CD4-positive, CD25-positive, alpha-beta regulatory T cell (primary cell): ENCODE measurements around the gene PER2. TPM values are rescaled to one million over a fixed set of nuclear protein-coding genes. Genes with fewer than 3 reads are reported as not detected.

Experiments
- ATAC-seq, 2 donors: fragments of 150-1000 bp; cut with Tn5 transposase; one replicate each; pipeline ENCODE4 v1.10.0; 2021; ENCODE audit warnings: low read depth in 2 of 2, moderate number of reproducible peaks in 2 of 2, moderate library complexity in 1 of 2
- DNase-seq, 3 donors: peaks; one replicate each; pipeline versions ENCODE4 v3.0.0 to v3.0.0-alpha.2; 2012 to 2022; ENCODE audit warnings: mixed read lengths in 1 of 3
- H3K27ac ChIP-seq: one replicate; pipeline ENCODE4 v1.7.0; 2013; ENCODE audit warnings: mild to moderate bottlenecking, low read length; ENCODE audit not compliant: insufficient read depth, poor library complexity, severe bottlenecking
- H3K27me3 ChIP-seq: one replicate; pipeline ENCODE4 v1.7.0; 2013; ENCODE audit warnings: low read length; ENCODE audit not compliant: control insufficient read depth, insufficient read depth
- H3K36me3 ChIP-seq: one replicate; pipeline ENCODE4 v1.7.0; 2013; ENCODE audit warnings: mild to moderate bottlenecking, low read length, moderate library complexity; ENCODE audit not compliant: control insufficient read depth, insufficient read depth
- H3K4me1 ChIP-seq: 2 replicates; pipeline ENCODE4 v1.7.0; 2013; ENCODE audit warnings: mild to moderate bottlenecking, low read length; ENCODE audit not compliant: insufficient read depth, control insufficient read depth, poor library complexity, severe bottlenecking
- H3K4me3 ChIP-seq: one replicate; pipeline ENCODE4 v1.7.0; 2013; ENCODE audit warnings: low read depth, mild to moderate bottlenecking, low read length, moderate library complexity
- H3K9me3 ChIP-seq, 2 experiments: 1 replicate in 1 of 2; 2 replicates in 1 of 2; pipeline ENCODE4 v1.7.0; 2013; ENCODE audit warnings: low read length in 2 of 2, mild to moderate bottlenecking in 1 of 2, moderate library complexity in 1 of 2; ENCODE audit not compliant: control insufficient read depth in 2 of 2
- H3K27ac Mint-ChIP-seq, 3 donors: one replicate each; pipeline ENCODE4 v1.8.0; 2020 to 2022; ENCODE audit warnings: mild to moderate bottlenecking in 3 of 3, mixed read lengths in 3 of 3, moderate library complexity in 2 of 3
- H3K27me3 Mint-ChIP-seq: one replicate; pipeline ENCODE4 v1.8.0; 2022; ENCODE audit warnings: mild to moderate bottlenecking, mixed read lengths
- H3K36me3 Mint-ChIP-seq: one replicate; pipeline ENCODE4 v1.8.0; 2020; ENCODE audit warnings: mixed read lengths
- H3K4me1 Mint-ChIP-seq, 4 donors: one replicate each; pipeline ENCODE4 v1.8.0; 2020 to 2022; ENCODE audit warnings: mixed read lengths in 4 of 4, mild to moderate bottlenecking in 1 of 4
- H3K4me3 Mint-ChIP-seq, 4 donors: one replicate each; pipeline ENCODE4 v1.8.0; 2020 to 2022; ENCODE audit warnings: mild to moderate bottlenecking in 4 of 4, mixed read lengths in 4 of 4, moderate library complexity in 3 of 4
- H3K9me3 Mint-ChIP-seq, 7 donors: one replicate each; pipeline ENCODE4 v1.8.0; 2020 to 2022; ENCODE audit warnings: mixed read lengths in 7 of 7, mild to moderate bottlenecking in 3 of 7, moderate library complexity in 2 of 7
- polyA plus RNA-seq, 4 donors: library from polyadenylated mRNA; unstranded; fragments of 300-500 nt; fragmentation: Illumina TruSeq; gene quantifications; one replicate each; pipeline ENCODE4 v1.2.3, GENCODE V29; 2021
- total RNA-seq: library from RNA; stranded (reverse); gene quantifications from one replicate; pipeline ENCODE4 v1.2.3, GENCODE V29; 2022

Gene PER2
- total and polyA plus RNA-seq, 5 donors from 2014 or later, result 1.8 to 29.7 (median 4.1) TPM

DNA sequence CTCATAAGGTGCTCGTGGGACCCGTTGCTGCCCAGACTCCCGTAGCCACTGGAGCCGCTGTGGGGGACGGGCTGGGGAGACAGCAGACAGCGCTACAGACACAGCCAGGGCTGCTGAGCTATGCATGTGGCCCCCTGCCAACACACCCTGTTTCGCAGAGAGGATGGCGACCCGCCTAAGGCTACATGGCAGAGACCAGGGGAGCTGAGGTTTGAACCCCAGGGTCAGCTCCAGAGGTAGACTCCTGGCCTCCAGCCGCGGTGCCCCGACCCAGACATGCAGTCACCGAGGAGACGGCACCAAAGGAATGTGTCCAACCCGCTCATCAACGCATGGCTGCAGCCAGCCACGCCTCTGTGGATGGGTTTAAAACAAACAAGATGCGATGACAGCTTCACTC lies 27.5 kb downstream of the PER2 start:
- Mint-ChIP-seq H3K27ac (peak overlapping the region in 1 of 3 donors; percentile 46), H3K4me1 (peaks cover 0 to 5% (median 5%) of the 10 kb centered on the region in 4 donors), H3K27me3 (no peaks in the 10 kb centered on the region), H3K36me3 (peaks cover 31% of the 10 kb centered on the region), H3K4me3 (no peak overlapping the region), H3K9me3 (peaks cover 0 to 1% (median 0%) of the 10 kb centered on the region in 7 donors)
- no peaks in the 10 kb centered on the region for H3K9me3 ChIP-seq
- ATAC-seq (no peak), DNase-seq (no peak)
- H3K27ac ChIP-seq, result no peak overlapping the region
- no peak overlapping the region for H3K4me3 ChIP-seq
- peaks cover 18% of the 10 kb centered on the region for H3K36me3 ChIP-seq
- H3K27me3 ChIP-seq, result no peaks in the 10 kb centered on the region
- no peaks in the 10 kb centered on the region for H3K4me1 ChIP-seq

DNA sequence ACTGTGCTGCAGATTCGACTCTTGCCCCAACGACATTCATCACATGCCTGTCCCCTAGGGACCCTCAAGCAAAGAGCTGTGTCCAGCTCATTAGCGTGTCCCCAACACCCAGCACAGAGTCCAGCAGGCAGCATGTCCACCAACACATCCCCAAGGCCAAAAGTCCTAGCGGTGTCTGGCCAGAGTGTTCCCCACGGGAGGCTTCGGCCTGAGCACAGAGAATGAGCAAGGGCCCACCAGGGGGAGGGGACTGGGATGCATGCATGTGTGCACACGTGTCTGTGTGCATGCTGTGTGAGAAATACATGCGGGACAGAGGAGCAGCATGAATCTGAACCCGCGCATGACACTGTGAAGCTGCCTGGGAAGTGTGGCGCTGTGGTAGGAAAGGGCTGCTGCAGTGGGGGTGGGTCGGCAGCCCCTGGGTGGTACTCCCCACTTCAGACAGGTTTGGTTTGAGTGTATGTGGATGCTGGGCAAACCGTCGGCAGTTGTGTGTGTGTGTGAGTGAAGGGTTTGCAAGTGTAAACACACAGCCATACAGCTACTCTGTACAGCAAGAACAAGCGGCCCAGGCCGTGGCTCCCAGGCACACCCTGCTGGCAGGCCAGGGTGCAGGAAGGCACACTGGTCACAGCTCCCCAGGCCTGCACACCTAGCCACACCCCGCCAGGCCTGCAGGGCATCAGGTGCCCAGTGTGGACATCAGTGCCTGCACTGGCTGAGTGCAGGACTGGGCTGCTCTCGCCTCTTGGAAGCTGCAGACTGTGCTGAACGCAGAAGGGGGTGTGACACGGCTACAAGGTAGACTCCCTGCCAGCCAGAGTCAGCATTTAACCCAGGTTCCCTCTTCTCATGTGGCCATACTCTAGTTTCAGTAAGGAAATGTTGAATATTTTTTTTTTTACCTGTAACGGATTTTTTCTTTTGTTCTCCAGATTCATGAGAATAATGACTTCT lies 29.1 kb downstream of the PER2 start:
- Histone ChIP-seq H3K9me3 (no peaks in the 10 kb centered on the region), H3K4me3 (no peak overlapping the region), H3K36me3 (peaks cover 25% of the 10 kb centered on the region), H3K27me3 (no peaks in the 10 kb centered on the region), H3K4me1 (no peaks in the 10 kb centered on the region), H3K27ac (no peak overlapping the region)
- peaks cover 0 to 5% (median 5%) of the 10 kb centered on the region in 4 donors for H3K4me1 Mint-ChIP-seq
- H3K9me3 Mint-ChIP-seq, result peaks cover 0 to 1% (median 0%) of the 10 kb centered on the region in 7 donors
- H3K27me3 Mint-ChIP-seq, result no peaks in the 10 kb centered on the region
- H3K27ac Mint-ChIP-seq, result peak overlapping the region in 1 of 3 donors; percentile 14
- H3K36me3 Mint-ChIP-seq, result peaks cover 43% of the 10 kb centered on the region
- DNase-seq, result peak in 1 of 3 donors; percentile 22
- ATAC-seq, result no peak
- no peak overlapping the region for H3K4me3 Mint-ChIP-seq

DNA sequence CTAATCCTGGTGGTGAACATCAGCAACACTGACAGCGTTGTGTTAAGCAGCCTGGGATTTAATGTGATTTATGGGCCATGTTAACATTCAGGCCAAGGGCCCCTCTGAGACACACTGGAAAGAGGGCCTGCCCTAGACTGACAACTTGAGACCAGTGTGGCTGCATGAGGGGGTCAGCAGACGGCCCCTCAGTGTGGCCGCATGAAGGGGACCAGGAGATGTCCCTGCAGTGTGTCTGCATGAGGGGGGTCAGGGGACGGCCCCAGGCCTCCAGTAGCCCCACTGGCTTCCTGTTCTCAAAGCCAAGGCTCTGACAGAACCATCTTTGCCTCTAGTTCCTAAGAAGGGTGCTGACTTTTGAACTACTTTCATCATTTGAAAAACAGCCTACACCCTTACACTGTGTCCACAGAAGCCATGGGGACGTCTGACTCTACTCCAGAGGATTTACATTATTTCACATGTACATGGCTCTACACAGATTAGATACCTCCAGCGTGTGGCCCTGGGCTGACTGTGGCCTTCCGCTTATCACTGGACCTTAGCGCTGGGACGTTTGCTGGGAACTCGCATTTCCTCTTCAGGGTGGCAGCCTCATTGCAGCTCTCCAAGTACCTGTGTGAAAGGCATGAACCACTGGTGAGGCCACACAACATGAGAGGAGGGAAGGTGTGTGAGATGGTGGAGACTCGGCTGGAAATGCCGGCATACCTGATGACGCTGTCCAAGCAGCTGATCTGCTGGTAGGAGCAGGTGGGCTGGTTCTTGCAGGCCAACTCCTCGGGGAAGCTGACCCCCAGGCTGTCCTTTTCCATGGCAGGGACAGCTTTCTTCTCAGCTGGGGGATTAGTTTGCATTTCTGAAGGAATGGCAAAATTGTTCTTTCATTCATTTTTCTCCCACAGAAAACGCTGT lies 30.4 kb downstream of the PER2 start:
- Mint-ChIP-seq H3K27me3 (no peaks in the 10 kb centered on the region), H3K36me3 (peaks cover 41% of the 10 kb centered on the region), H3K4me3 (no peak overlapping the region), H3K4me1 (peaks cover 0 to 4% (median 0%) of the 10 kb centered on the region in 4 donors), H3K9me3 (peaks cover 0 to 1% (median 0%) of the 10 kb centered on the region in 7 donors), H3K27ac (no peak overlapping the region)
- Histone ChIP-seq H3K27ac (no peak overlapping the region), H3K27me3 (no peaks in the 10 kb centered on the region), H3K4me3 (no peak overlapping the region), H3K4me1 (no peaks in the 10 kb centered on the region), H3K9me3 (no peaks in the 10 kb centered on the region), H3K36me3 (peaks cover 23% of the 10 kb centered on the region)
- DNase-seq (no peak), ATAC-seq (no peak)

DNA sequence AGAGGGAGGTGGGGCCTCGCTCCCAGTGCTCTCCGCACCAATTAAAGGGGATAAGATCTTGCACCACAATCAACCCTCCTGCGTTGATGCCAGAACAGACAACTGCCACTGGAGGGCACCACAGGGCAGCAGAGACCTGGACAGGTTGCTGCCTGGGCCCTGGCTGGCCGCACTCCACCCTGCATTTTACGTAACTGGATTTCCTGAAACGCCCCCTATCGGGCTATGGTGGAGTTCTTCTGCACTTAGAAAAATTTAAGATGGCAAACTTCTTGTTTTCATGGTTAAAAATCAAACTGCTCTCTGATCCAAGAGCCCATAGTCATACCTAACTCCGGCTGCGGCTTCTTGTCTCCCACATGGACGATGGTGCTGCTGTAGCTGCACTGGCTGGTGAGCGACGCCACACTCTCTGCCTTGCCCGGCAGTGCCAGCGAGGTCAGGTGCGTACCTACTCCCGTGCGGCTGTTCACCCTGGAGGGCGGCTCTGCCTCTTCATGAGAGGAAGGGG lies 31.8 kb downstream of the PER2 start:
- ATAC-seq (peak; percentile 78 to 90), DNase-seq (peak; percentile 55 to 89 (median 70))
- no peaks in the 10 kb centered on the region for H3K27me3 Mint-ChIP-seq
- H3K4me3 ChIP-seq, result no peak overlapping the region
- peaks cover 25% of the 10 kb centered on the region for H3K36me3 ChIP-seq
- peaks cover 0 to 1% (median 0%) of the 10 kb centered on the region in 7 donors for H3K9me3 Mint-ChIP-seq
- no peaks in the 10 kb centered on the region for H3K4me1 ChIP-seq
- H3K9me3 ChIP-seq, result no peaks in the 10 kb centered on the region
- H3K36me3 Mint-ChIP-seq, result peaks cover 38% of the 10 kb centered on the region
- H3K27me3 ChIP-seq, result no peaks in the 10 kb centered on the region
- no peak overlapping the region for H3K4me3 Mint-ChIP-seq
- no peak overlapping the region for H3K27ac ChIP-seq
- peaks cover 0 to 4% (median 0%) of the 10 kb centered on the region in 4 donors for H3K4me1 Mint-ChIP-seq
- peak overlapping the region; percentile 31 to 72 (median 69) for H3K27ac Mint-ChIP-seq

DNA sequence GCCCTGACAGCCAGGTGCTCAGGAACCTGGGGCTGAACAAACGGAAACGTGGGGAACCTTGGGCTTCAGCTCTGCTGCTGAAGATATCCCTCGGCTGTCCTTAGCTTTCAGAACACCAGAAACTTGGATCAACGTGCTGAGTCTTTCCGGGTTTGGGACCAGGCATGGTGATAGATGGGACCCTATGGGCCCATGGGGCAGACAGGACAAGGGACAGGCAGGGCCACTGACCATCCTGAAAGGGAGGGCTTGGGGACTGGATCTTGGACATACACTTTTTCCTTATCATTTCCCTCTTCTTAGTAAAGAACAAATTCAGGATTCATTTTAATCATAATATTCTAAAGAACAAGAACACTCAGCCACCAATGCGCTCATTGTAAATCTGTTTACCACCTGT lies 32.3 kb downstream of the PER2 start:
- Histone ChIP-seq H3K4me1 (no peaks in the 10 kb centered on the region), H3K9me3 (no peaks in the 10 kb centered on the region), H3K27ac (no peak overlapping the region), H3K27me3 (no peaks in the 10 kb centered on the region), H3K4me3 (no peak overlapping the region), H3K36me3 (peaks cover 25% of the 10 kb centered on the region)
- H3K27me3 Mint-ChIP-seq, result no peaks in the 10 kb centered on the region
- peak overlapping the region in 2 of 3 donors; percentile 25 to 72 for H3K27ac Mint-ChIP-seq
- DNase-seq (no peak), ATAC-seq (no peak)
- H3K4me3 Mint-ChIP-seq, result no peak overlapping the region
- peaks cover 39% of the 10 kb centered on the region for H3K36me3 Mint-ChIP-seq
- peaks cover 0 to 1% (median 0%) of the 10 kb centered on the region in 7 donors for H3K9me3 Mint-ChIP-seq
- H3K4me1 Mint-ChIP-seq, result peaks cover 0 to 4% (median 0%) of the 10 kb centered on the region in 4 donors

DNA sequence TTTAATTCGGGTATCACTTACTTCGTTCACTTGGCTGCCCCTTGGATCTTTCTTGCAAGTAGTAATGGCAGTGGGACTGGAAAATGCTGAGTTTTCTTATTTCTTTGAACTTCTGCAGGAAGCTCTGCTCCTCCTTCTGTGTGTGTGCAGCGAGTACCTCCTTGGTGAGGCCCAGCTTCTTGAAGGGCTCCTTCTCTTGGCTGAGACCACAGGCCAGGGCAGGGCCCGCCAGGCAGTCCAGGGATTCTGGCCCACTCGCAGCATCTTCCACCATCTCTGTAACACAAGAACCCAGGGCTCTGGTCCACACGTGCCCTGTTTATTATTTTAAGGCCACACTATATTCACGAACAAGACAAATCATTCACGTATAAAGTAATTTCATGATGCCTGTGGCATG lies 32.8 kb downstream of the PER2 start:
- no peak for ATAC-seq
- peak overlapping the region in 1 of 3 donors; percentile 72 for H3K27ac Mint-ChIP-seq
- H3K36me3 ChIP-seq, result peaks cover 27% of the 10 kb centered on the region

DNA sequence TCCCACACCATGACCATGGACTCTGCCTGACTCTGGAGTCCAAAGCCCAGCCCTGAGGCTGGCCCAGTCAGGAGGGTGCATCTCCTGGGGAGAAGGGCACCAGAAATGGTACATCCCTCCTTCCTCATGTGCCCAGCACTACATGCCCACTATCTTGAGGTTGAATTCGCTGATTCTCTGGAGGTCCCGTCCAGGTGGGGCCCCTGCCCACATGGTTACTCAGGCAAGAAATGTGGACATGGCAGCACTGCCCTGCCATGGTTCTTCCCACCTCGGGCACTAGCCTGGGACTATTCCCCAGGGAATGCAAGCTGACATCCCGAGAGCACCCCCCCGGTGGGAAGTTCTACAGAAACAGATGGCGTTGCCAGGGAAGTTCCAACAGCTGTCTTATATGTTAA lies 33.3 kb downstream of the PER2 start:
- no peaks in the 10 kb centered on the region for H3K4me1 ChIP-seq
- Mint-ChIP-seq H3K9me3 (peaks cover 0 to 1% (median 0%) of the 10 kb centered on the region in 7 donors), H3K4me3 (no peak overlapping the region), H3K27me3 (no peaks in the 10 kb centered on the region), H3K4me1 (no peaks in the 10 kb centered on the region), H3K27ac (no peak overlapping the region), H3K36me3 (peaks cover 36% of the 10 kb centered on the region)
- H3K36me3 ChIP-seq, result peaks cover 32% of the 10 kb centered on the region
- no peaks in the 10 kb centered on the region for H3K9me3 ChIP-seq
- no peak overlapping the region for H3K27ac ChIP-seq
- ATAC-seq, result no peak
- H3K27me3 ChIP-seq, result no peaks in the 10 kb centered on the region
- no peak for DNase-seq
- no peak overlapping the region for H3K4me3 ChIP-seq

More for the DNA sequence above, 32.8 kb downstream of the PER2 start:
- H3K9me3 ChIP-seq, result no peaks in the 10 kb centered on the region
- H3K4me3 ChIP-seq, result no peak overlapping the region
- Mint-ChIP-seq H3K9me3 (peaks cover 0 to 1% (median 0%) of the 10 kb centered on the region in 7 donors), H3K4me1 (peaks cover 0 to 4% (median 0%) of the 10 kb centered on the region in 4 donors), H3K27me3 (no peaks in the 10 kb centered on the region), H3K4me3 (no peak overlapping the region), H3K36me3 (peaks cover 41% of the 10 kb centered on the region)
- H3K27ac ChIP-seq, result no peak overlapping the region
- no peaks in the 10 kb centered on the region for H3K27me3 ChIP-seq
- no peaks in the 10 kb centered on the region for H3K4me1 ChIP-seq
- DNase-seq, result no peak
